IMR-90 (cell line): ENCODE data around the gene ZNF559. TPM values are rescaled to one million over a fixed set of nuclear protein-coding genes. Genes with fewer than 3 reads are reported as not detected.

Experiments used
- ATAC-seq: fragments of 200-7000 bp; cut with Tn5 transposase; 2 replicates; pipeline ENCODE4 v1.9.1; 2020; ENCODE audit warnings: low read depth, mild to moderate bottlenecking, moderate library complexity
- BruUV-seq: library from RNA; stranded (reverse); fragments of 400-500 nt; replicated peaks from 2 replicates; lab custom pipeline; 2021; lab: Mats Ljungman, UMichigan
- CTCF ChIA-PET: fragments of 300-600 bp; formaldehyde crosslinking; extraction: SDS; loops from one replicate; lab custom pipeline; 2021; ENCODE audit warnings: antibody characterized with exemption; lab: Yijun Ruan, JAX
- POLR2A ChIA-PET: fragments of 300-600 bp; sonication (Branson Sonifier 250); formaldehyde crosslinking; loops from one replicate; lab custom pipeline; 2022; ENCODE audit warnings: antibody characterized with exemption; ENCODE audit not compliant: unreplicated experiment; lab: Charles Lee
- DNase-seq: peaks from one replicate; pipeline ENCODE4 v3.0.0; 2013
- H2AFZ ChIP-seq: replicated peaks from 2 replicates; pipeline ENCODE3; 2013; ENCODE audit warnings: low read length, mild to moderate bottlenecking; ENCODE audit not compliant: poor library complexity
- H2AK5ac ChIP-seq: 2 replicates; pipeline ENCODE4 v1.6.1; 2013; ENCODE audit warnings: low read depth, low read length, inconsistent platforms
- H2AK9ac ChIP-seq: replicated peaks from 2 replicates; pipeline ENCODE3; 2013; ENCODE audit warnings: mild to moderate bottlenecking, low read depth, low read length, moderate library complexity; ENCODE audit not compliant: poor library complexity
- H2BK120ac ChIP-seq: 2 replicates; pipeline ENCODE4 v1.6.1; 2013; ENCODE audit warnings: low read depth, low read length, inconsistent platforms
- H2BK15ac ChIP-seq: 3 replicates; pipeline ENCODE4 v1.6.1; 2013; ENCODE audit warnings: low read depth, low read length, inconsistent platforms
- H2BK20ac ChIP-seq: 2 replicates; pipeline ENCODE4 v1.6.1; 2013; ENCODE audit warnings: low read depth, mild to moderate bottlenecking, inconsistent platforms, low read length, moderate library complexity
- H2BK5ac ChIP-seq: 2 replicates; pipeline ENCODE4 v1.6.1; 2013; ENCODE audit warnings: mild to moderate bottlenecking, low read depth, low read length, inconsistent platforms; ENCODE audit not compliant: poor library complexity, severe bottlenecking
- H3K14ac ChIP-seq: replicated peaks from 2 replicates; pipeline ENCODE4 v1.6.1; 2013; ENCODE audit warnings: low read depth, low read length, inconsistent platforms
- H3K18ac ChIP-seq: 2 replicates; pipeline ENCODE4 v1.6.1; 2013; ENCODE audit warnings: low read depth, low read length, control low read depth
- H3K23ac ChIP-seq: 2 replicates; pipeline ENCODE4 v1.6.1; 2013; ENCODE audit warnings: low read depth, low read length, inconsistent platforms
- H3K27ac ChIP-seq: 2 replicates; pipeline ENCODE4 v1.5.1; 2013; ENCODE audit warnings: mild to moderate bottlenecking, control low read depth, low read length; ENCODE audit not compliant: insufficient read depth
- H3K27me3 ChIP-seq: 2 replicates; pipeline ENCODE4 v1.6.1; 2013; ENCODE audit warnings: low read length; ENCODE audit not compliant: control insufficient read depth, insufficient read depth
- H3K36me3 ChIP-seq: 2 replicates; pipeline ENCODE4 v1.6.1; 2013; ENCODE audit warnings: low read length, mixed read lengths; ENCODE audit not compliant: control insufficient read depth, insufficient read depth
- H3K4ac ChIP-seq: 2 replicates; pipeline ENCODE4 v1.6.1; 2013; ENCODE audit warnings: low read depth, low read length, inconsistent platforms
- H3K4me1 ChIP-seq: 2 replicates; pipeline ENCODE4 v1.6.1; 2013; ENCODE audit warnings: low read length, mixed read lengths; ENCODE audit not compliant: control insufficient read depth, insufficient read depth
- H3K4me2 ChIP-seq: 2 replicates; pipeline ENCODE4 v1.6.1; 2013; ENCODE audit warnings: low read depth, mild to moderate bottlenecking, control low read depth, low read length, moderate library complexity
- H3K4me3 ChIP-seq: 2 replicates; pipeline ENCODE4 v1.5.1; 2013; ENCODE audit warnings: low read depth, mild to moderate bottlenecking, control low read depth, low read length, moderate library complexity; ENCODE audit not compliant: insufficient read depth
- H3K56ac ChIP-seq: 2 replicates; pipeline ENCODE4 v1.6.1; 2013; ENCODE audit warnings: low read length, inconsistent platforms; ENCODE audit not compliant: insufficient read depth; ENCODE audit errors: extremely low read depth
- H3K79me1 ChIP-seq, 2 experiments: 2 replicates each; pipeline ENCODE4 v1.6.1; 2013; ENCODE audit warnings: low read length in 2 of 2, inconsistent platforms in 1 of 2, low read depth in 1 of 2
- H3K9ac ChIP-seq: 2 replicates; pipeline ENCODE4 v1.6.1; 2013; ENCODE audit warnings: low read depth, low read length, control low read depth
- H3K9me1 ChIP-seq: 2 replicates; pipeline ENCODE4 v1.6.1; 2013; ENCODE audit warnings: low read length, inconsistent platforms; ENCODE audit not compliant: insufficient read depth
- H3K9me3 ChIP-seq: 2 replicates; pipeline ENCODE4 v1.6.1; 2013; ENCODE audit warnings: low read length; ENCODE audit not compliant: control insufficient read depth, insufficient read depth
- H4K20me1 ChIP-seq: 2 replicates; pipeline ENCODE4 v1.6.1; 2013; ENCODE audit warnings: low read length, inconsistent platforms; ENCODE audit not compliant: insufficient read depth
- H4K5ac ChIP-seq: 2 replicates; pipeline ENCODE4 v1.6.1; 2013; ENCODE audit warnings: mild to moderate bottlenecking, low read depth, low read length, control low read depth
- H4K8ac ChIP-seq, 2 experiments: 2 replicates each; pipeline ENCODE4 v1.6.1; 2013; ENCODE audit warnings: low read depth in 2 of 2, low read length in 2 of 2, control low read depth in 1 of 2, inconsistent platforms in 1 of 2
- H4K91ac ChIP-seq: 2 replicates; pipeline ENCODE4 v1.6.1; 2013; ENCODE audit warnings: low read depth, low read length, inconsistent platforms; ENCODE audit not compliant: insufficient read depth
- RAD21 ChIP-seq: IDR thresholded peaks from 2 replicates; pipeline ENCODE4 v1.6.1; 2012; ENCODE audit warnings: low read length, improper control_type of control experiment
- WGBS, 2 experiments: methylation state at CpG; one replicate each; pipeline versions ENCODE4 v1.1.5 to v1.1.7; 2013; ENCODE audit warnings: missing lambda C conversion rate in 2 of 2; ENCODE audit not compliant: insufficient read length in 1 of 2; ENCODE audit errors: extremely low coverage in 2 of 2; 5-methylcytosine and 5-hydroxymethylcytosine counted together
- dilution Hi-C: fragments of 300-500 bp; cut with HindIII; formaldehyde crosslinking; loops from one replicate; pipeline ENCODE4 v1.14.3; 2018; ENCODE audit warnings: low sequenced_read_pairs; ENCODE audit not compliant: unreplicated experiment
- in situ Hi-C: fragments of 300-500 bp; cut with MboI; formaldehyde crosslinking; loops from 3 replicates; pipeline ENCODE4 v1.14.3; 2019; ENCODE audit warnings: low sequenced_read_pairs, inconsistent platforms, mixed read lengths
- intact Hi-C: fragments of 100-400 bp; cut with micrococcal nuclease; formaldehyde crosslinking; loops from 2 replicates; pipeline ENCODE4 v1.10.0; 2022
- polyA plus RNA-seq, 3 experiments: library from polyadenylated mRNA; depleted of rRNA; stranded (reverse); fragments of >200 nt; gene quantifications; 2 replicates each; pipeline ENCODE4 v1.2.3, GENCODE V29; 2012; ENCODE audit warnings: low replicate concordance in 1 of 3
- total RNA-seq: library from RNA; depleted of rRNA; stranded (reverse); fragments of >200 nt; gene quantifications from 2 replicates; pipeline ENCODE4 v1.2.3, GENCODE V29; 2012

The ZNF559 gene
- total and polyA plus RNA-seq, 2 of the 4 experiments (the other 2 are of a cell fraction), result 8.8 to 9.9 TPM

- POLR2A ChIA-PET, result no interaction called here
- CTCF ChIA-PET, result no interaction called here
- no peak overlapping the region for H2BK20ac ChIP-seq
- intact Hi-C loops (no loop called here), dilution Hi-C loops (no loop called here), in situ Hi-C loops (no loop called here)
- H4K91ac ChIP-seq, result no peak overlapping the region
- no peak overlapping the region for H3K23ac ChIP-seq
- H3K36me3 ChIP-seq, result 0 out of 2 replicates have a peak, but pooled peaks cover 3% of the 10 kb centered on the region
- H4K5ac ChIP-seq, result no peak overlapping the region
- no peak overlapping the region for H3K14ac ChIP-seq
- H2BK15ac ChIP-seq, result no peak overlapping the region
- no peak overlapping the region for H4K8ac ChIP-seq
- no peak overlapping the region for H2BK120ac ChIP-seq
- H3K79me1 ChIP-seq, result no peaks in the 10 kb centered on the region
- no peak for DNase-seq
- H3K4ac ChIP-seq, result no peak overlapping the region
- H3K56ac ChIP-seq, result no peak overlapping the region
- H3K9me3 ChIP-seq, result peaks cover 51% of the 10 kb centered on the region
- no peaks in the 10 kb centered on the region for H3K9me1 ChIP-seq
- ATAC-seq, result no peak
- BruUV-seq, result no TSS peak
- H2AK5ac ChIP-seq, result no peak overlapping the region
- H4K20me1 ChIP-seq, result no peaks in the 10 kb centered on the region
- no peak overlapping the region for H2BK5ac ChIP-seq
- TF ChIP-seq RAD21, result no peak
- no peak overlapping the region for H3K4me3 ChIP-seq
- no peaks in the 10 kb centered on the region for H3K4me1 ChIP-seq
- no peaks in the 10 kb centered on the region for H3K27me3 ChIP-seq
- H2AK9ac ChIP-seq, result no peak overlapping the region
- H2AFZ ChIP-seq, result no peak overlapping the region
- no peak overlapping the region for H3K4me2 ChIP-seq
- WGBS, 2 experiments, result 93% methylated on average over 19 of the region's 22 CpGs; no CpG with 5 or more reads in 1 of the 2 experiments
- no peak overlapping the region for H3K9ac ChIP-seq
- no peak overlapping the region for H3K27ac ChIP-seq
- H3K18ac ChIP-seq, result no peak overlapping the region
These were observed 24.7 kb downstream of the ZNF559 start for GRCh38 chr19:9348671-9349070.
